Stomach (tissue), 9 donors: ENCODE data around the gene AMOTL2. TPM values are rescaled to one million over a fixed set of nuclear protein-coding genes. Genes with fewer than 3 reads are reported as not detected.

ENCODE experiments used
- DNase-seq, 2 donors: peaks; one replicate each; pipeline versions ENCODE4 v3.0.0 to v3.0.0-alpha.2; 2013 to 2019
- H3K27ac ChIP-seq, 5 donors: fragments of 200-600 bp in 4 of 5; sonication (generic) in 4 of 5; one replicate each; pipeline ENCODE4 v1.5.1; 2013 to 2019; ENCODE audit warnings: mild to moderate bottlenecking in 1 of 5, moderate library complexity in 1 of 5
- H3K27me3 ChIP-seq, 3 donors: fragments of 200-600 bp; sonication (generic); one replicate each; pipeline ENCODE4 v1.5.1; 2017 to 2019; ENCODE audit warnings: mixed run types in 1 of 3
- H3K36me3 ChIP-seq, 4 donors: fragments of 200-600 bp; sonication (generic); 1 replicate in 3 of 4; 2 replicates in 1 of 4; pipeline ENCODE4 v1.5.1; 2016 to 2019
- H3K4me1 ChIP-seq, 4 donors: fragments of 200-600 bp; sonication (generic); one replicate each; pipeline ENCODE4 v1.5.1; 2016 to 2019
- H3K4me3 ChIP-seq, 4 donors: fragments of 200-600 bp; sonication (generic) in 3 of 4; one replicate each; pipeline ENCODE4 v1.5.1; 2016 to 2019; ENCODE audit warnings: mild to moderate bottlenecking in 1 of 4
- H3K9me3 ChIP-seq, 4 donors: fragments of 200-600 bp; sonication (generic); one replicate each; pipeline ENCODE4 v1.5.1; 2016 to 2019
- EP300 ChIP-seq: sonication (generic); formaldehyde crosslinking; IDR thresholded peaks from one replicate; pipeline ENCODE4 v1.6.1; 2017; ENCODE audit warnings: antibody characterized with exemption
- POLR2A ChIP-seq, 4 donors: fragments of 450-650 bp; IDR thresholded peaks; one replicate each; pipeline ENCODE4 v1.6.1; 2016; ENCODE audit warnings: antibody characterized with exemption in 4 of 4, control low read depth in 2 of 4, mild to moderate bottlenecking in 1 of 4, moderate library complexity in 1 of 4
- POLR2AphosphoS5 ChIP-seq, 3 donors: sonication (generic); formaldehyde crosslinking; IDR thresholded peaks; one replicate each; pipeline ENCODE4 v1.6.1; 2016; ENCODE audit warnings: antibody characterized with exemption in 3 of 3
- WGBS, 5 donors: extraction: QIAGEN DNeasy Blood & Tissue Kit in 3 of 5; methylation state at CpG; one replicate each; pipeline versions ENCODE4 v1.1.5 to v1.1.7; 2013 to 2018; 5-methylcytosine and 5-hydroxymethylcytosine counted together
- intact Hi-C: fragments of 100-400 bp; cut with DNase I; formaldehyde crosslinking; loops from one replicate; pipeline ENCODE4 v1.15.1; 2023; ENCODE audit warnings: low total_unique reads
- polyA plus RNA-seq, 3 donors: library from polyadenylated mRNA; stranded (reverse); fragments of 200-250 nt; gene quantifications; one replicate each; pipeline ENCODE4 v1.2.3, GENCODE V29; 2013
- total RNA-seq, 5 donors: library from RNA; depleted of rRNA; stranded (reverse); fragments of >200 nt; gene quantifications; one replicate each; pipeline versions ENCODE4 v1.1.0 to v1.2.3, GENCODE V29; 2014 to 2016
- TF ChIP-seq, protein P1 (sequence below), 7 experiments: fragments of 450-650 bp in 4 of 7; fragments of 200-600 bp in 3 of 7; sonication (generic) in 3 of 7; IDR thresholded peaks; one replicate each; pipeline ENCODE4 v1.5.1; 2016 to 2019; ENCODE audit warnings: antibody characterized with exemption in 7 of 7, control low read depth in 2 of 7, mild to moderate bottlenecking in 1 of 7
- donor health status: healthy with polysubstance abuse.
- donor health status: Bipolar disorder and iron deficiency.
- donor health status: healthy.

The AMOTL2 gene
- total and polyA plus RNA-seq, 8 donors: 10.6 to 782 (median 37.0) TPM

DNA sequence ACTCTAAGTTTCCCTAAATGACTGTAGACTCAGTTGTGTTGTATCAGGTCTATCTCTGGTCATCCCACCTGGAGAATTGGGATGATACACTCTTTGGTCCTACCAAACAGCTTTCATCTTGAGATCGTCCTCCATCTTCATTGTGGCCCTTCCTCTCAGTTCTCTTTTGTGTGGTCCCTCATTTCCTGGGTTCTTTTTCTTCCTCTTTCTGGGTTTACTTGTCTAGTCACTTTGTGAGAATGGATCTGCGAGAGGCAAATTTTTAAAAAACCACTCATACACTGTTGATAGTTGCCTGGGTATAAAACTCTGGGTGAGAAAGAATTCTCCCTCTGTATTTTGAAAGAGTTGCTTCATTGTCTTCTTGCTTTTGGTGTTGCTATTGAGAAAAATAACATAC, 6.0 kb upstream of the AMOTL2 start:
- intact Hi-C loops: no loop called here
- 72 to 93% (median 89%) methylated on average over 2 of the region's 2 CpGs for WGBS, 5 donors
- Histone ChIP-seq H3K4me1 (peaks cover 19 to 35% (median 29%) of the 10 kb centered on the region in 4 donors), H3K36me3 (no peaks in the 10 kb centered on the region), H3K9me3 (no peaks in the 10 kb centered on the region), H3K27me3 (peaks cover 0 to 6% (median 0%) of the 10 kb centered on the region in 3 donors), H3K27ac (no peak overlapping the region), H3K4me3 (no peak overlapping the region)
- DNase-seq: no peak
- no peak for TF ChIP-seq POLR2A (IDR thresholded peaks at IDR 0.05)
- TF ChIP-seq, protein P1, sequence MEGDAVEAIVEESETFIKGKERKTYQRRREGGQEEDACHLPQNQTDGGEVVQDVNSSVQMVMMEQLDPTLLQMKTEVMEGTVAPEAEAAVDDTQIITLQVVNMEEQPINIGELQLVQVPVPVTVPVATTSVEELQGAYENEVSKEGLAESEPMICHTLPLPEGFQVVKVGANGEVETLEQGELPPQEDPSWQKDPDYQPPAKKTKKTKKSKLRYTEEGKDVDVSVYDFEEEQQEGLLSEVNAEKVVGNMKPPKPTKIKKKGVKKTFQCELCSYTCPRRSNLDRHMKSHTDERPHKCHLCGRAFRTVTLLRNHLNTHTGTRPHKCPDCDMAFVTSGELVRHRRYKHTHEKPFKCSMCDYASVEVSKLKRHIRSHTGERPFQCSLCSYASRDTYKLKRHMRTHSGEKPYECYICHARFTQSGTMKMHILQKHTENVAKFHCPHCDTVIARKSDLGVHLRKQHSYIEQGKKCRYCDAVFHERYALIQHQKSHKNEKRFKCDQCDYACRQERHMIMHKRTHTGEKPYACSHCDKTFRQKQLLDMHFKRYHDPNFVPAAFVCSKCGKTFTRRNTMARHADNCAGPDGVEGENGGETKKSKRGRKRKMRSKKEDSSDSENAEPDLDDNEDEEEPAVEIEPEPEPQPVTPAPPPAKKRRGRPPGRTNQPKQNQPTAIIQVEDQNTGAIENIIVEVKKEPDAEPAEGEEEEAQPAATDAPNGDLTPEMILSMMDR (IDR thresholded peaks at IDR 0.05): no peak
- TF ChIP-seq EP300: no peak
- no peak for TF ChIP-seq POLR2AphosphoS5 (IDR thresholded peaks at IDR 0.05)

DNA sequence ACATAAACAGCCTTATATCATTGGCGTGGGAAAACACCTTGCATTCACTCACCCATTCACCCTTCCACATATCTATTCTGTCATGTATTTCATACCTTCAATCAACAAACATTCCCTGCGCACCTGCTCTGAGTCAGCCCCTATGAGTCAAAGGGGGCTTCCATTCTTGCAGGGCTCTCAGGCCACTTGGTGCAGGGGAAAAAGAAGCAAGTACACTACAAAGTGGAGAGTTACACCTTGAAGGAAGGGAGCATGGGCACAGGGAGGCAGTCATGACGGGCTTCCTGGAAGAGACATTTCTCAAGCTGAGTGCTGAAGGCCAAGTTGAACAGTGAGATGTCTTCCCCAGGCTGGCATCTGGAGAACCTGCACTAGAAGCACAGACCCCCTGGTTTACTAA, 4.6 kb upstream of the AMOTL2 start:
- TF ChIP-seq, protein P1 (IDR thresholded peaks at IDR 0.05): no peak
- TF ChIP-seq POLR2A (IDR thresholded peaks at IDR 0.05) (no peak), EP300 (no peak), POLR2AphosphoS5 (IDR thresholded peaks at IDR 0.05) (no peak)
- no peak for DNase-seq
- Histone ChIP-seq H3K4me1 (peaks cover 26 to 43% (median 39%) of the 10 kb centered on the region in 4 donors), H3K9me3 (no peaks in the 10 kb centered on the region), H3K27me3 (peaks cover 0 to 20% (median 0%) of the 10 kb centered on the region in 3 donors), H3K4me3 (no peak overlapping the region), H3K27ac (no peak overlapping the region), H3K36me3 (no peaks in the 10 kb centered on the region)
- intact Hi-C loops: loop anchor here (5.0 to 10.0 kb wide), 2 partner anchors 67 to 96 kb away; no protein-coding TSS in a partner anchor
- 78 to 86% (median 80%) methylated on average over 3 of the region's 3 CpGs for WGBS, 5 donors

- H3K27ac ChIP-seq: no peak overlapping the region
- H3K36me3 ChIP-seq: no peaks in the 10 kb centered on the region
- DNase-seq: peak in 1 of 2 donors; percentile 72
- peaks cover 26 to 47% (median 40%) of the 10 kb centered on the region in 4 donors for H3K4me1 ChIP-seq
- peaks cover 0 to 24% (median 0%) of the 10 kb centered on the region in 3 donors for H3K27me3 ChIP-seq
- TF ChIP-seq POLR2A (IDR thresholded peaks at IDR 0.05): no peak
- TF ChIP-seq, protein P1 (IDR thresholded peaks at IDR 0.05): peak in 4 of 7 experiments; percentile 40 to 54 (median 46)
- H3K9me3 ChIP-seq: no peaks in the 10 kb centered on the region
- intact Hi-C loops: loop anchor here (5.0 to 10.0 kb wide), 2 partner anchors 66 to 96 kb away; no protein-coding TSS in a partner anchor
- H3K4me3 ChIP-seq: no peak overlapping the region
Measured at GRCh38 chr3:134378384-134378783, 4.1 kb upstream of the AMOTL2 start.

DNA sequence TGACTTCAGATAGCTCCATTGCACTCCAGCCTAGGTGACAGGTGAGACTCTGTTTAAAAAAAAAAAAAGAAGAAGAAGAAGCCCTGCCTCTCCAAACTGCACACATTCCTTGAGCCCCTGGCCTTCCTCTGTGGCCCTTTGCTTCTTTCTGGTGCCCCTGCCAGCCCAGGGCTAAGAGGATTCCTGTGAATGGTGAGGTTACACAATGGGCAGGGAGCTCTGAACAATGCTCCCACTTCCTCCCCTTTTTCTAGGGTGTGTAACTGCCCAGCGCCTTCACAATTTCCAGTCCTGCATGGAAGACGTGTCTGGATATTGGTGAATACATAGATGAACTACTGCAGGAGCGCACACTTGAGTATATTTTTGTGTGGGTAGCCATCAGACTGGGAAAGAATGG, 3.6 kb upstream of the AMOTL2 start:
- Histone ChIP-seq H3K27ac (no peak overlapping the region), H3K9me3 (no peaks in the 10 kb centered on the region), H3K4me1 (peaks cover 26 to 48% (median 42%) of the 10 kb centered on the region in 4 donors), H3K36me3 (no peaks in the 10 kb centered on the region), H3K4me3 (no peak overlapping the region), H3K27me3 (peaks cover 0 to 27% (median 0%) of the 10 kb centered on the region in 3 donors)
- TF ChIP-seq, protein P1 (IDR thresholded peaks at IDR 0.05): no peak
- TF ChIP-seq POLR2AphosphoS5 (IDR thresholded peaks at IDR 0.05) (no peak), POLR2A (IDR thresholded peaks at IDR 0.05) (no peak), EP300 (no peak)
- intact Hi-C loops: loop anchor here (5.0 to 10.0 kb wide), 2 partner anchors 66 to 97 kb away; no protein-coding TSS in a partner anchor
- peak in 1 of 2 donors; percentile 2 for DNase-seq
- 82 to 92% (median 85%) methylated on average over 3 of the region's 3 CpGs for WGBS, 5 donors
